NCI-H524 (cell line): Measurements from ENCODE around the gene VCX2.
"Not testable (repeated sequence)": the region's sequence is repeated elsewhere in the genome, so short reads cannot be mapped to it uniquely, and the experiment has no call there.

Experiments used
- DNase-seq, 2 experiments: peaks; one replicate each; lab custom pipeline; 2025; lab: John Stamatoyannopoulos, UW

Gene VCX2

DNA sequence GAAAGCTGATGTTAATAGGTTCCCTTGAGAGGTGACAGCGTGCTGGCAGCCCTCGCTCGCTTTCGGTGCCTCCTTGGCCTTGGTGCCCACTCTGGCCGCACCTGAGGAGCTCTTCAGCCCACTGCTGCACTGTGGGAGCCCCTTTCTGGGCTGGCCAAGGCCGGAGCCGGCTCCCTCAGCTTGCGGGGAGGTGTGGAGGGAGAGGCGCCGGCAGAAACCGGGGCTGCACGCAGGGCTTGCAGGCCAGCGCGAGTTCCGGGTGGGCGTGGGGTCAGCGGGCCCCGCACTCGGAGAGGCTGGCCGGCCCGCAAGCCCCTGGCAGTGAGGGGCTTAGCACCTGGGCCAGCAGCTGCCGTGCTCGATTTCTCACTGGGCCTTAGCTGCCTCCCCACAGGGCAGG is 49.7 kb downstream of the VCX2 start:
- DNase-seq, result not testable (repeated sequence)
